ENCODE results near the gene TRIM67. TPM values are rescaled to one million over a fixed set of nuclear protein-coding genes. Genes with fewer than 3 reads are reported as not detected.

The TRIM67 gene
- total RNA-seq, 2 donors from 2014 or later = 0.19 TPM; not detected in 1

DNA sequence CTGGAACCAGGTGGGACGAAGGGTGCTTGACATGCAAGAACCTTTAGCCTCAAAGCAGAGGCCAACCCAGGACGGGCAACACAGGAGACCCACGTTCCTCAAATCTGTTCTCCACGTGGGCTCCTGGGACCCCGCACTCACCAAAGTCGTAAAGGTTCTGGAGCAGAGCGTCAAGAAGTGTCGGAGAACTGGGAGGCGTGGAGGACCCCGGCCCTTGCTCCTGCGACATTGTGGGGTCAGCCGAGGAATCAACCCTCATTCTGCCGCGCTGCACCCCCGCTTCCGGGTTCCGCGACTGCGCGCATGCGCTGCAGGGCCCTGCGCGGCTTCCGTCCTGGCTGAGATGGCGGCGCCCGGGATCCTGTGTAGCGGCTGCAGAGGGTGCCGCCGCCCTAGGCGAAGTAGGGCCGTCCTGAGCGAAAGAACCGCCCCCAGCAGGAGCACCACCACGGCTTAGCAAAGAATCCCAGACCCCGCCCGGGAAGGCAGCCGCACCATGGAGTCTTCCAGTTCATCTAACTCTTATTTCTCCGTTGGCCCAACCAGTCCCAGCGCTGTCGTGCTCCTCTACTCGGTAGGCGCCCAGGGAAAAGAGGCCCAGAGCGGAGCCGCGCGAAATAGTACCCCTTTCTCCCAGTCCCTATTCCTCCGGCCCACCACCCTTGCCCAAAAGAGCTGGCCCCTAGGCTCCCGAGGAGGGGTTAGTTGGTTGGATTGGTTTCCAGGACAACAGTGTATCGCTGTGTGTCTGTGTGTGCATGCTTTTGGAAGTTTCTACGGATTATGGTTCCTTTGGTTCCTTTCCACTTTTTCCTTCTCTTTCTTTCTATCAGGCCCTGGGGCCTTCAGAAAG is 79.3 kb downstream of the TRIM67 start, which contains the start of gene GNPAT:
Gene GNPAT, plus strand, starts transcription at position 330 of the 853 bp plus-strand sequence. Its CDS starts 167 bp downstream, at position 497.
- Histone ChIP-seq H3K27me3 (no peaks in the 10 kb centered on the region), H3K4me1 (peaks cover 0 to 39% of the 10 kb centered on the region in 2 donors), H3K27ac (peak within 1 kb of the TSS; percentile 77 to 89), H3K36me3 (peaks cover 26% of the 10 kb centered on the region), H3K9me3 (no peaks in the 10 kb centered on the region), H3K4me3 (peak within 1 kb of the TSS; percentile 66 to 77)
- peak; percentile 84 for DNase-seq (ENCODE audit: low spot score)
- TF ChIP-seq, protein P1, sequence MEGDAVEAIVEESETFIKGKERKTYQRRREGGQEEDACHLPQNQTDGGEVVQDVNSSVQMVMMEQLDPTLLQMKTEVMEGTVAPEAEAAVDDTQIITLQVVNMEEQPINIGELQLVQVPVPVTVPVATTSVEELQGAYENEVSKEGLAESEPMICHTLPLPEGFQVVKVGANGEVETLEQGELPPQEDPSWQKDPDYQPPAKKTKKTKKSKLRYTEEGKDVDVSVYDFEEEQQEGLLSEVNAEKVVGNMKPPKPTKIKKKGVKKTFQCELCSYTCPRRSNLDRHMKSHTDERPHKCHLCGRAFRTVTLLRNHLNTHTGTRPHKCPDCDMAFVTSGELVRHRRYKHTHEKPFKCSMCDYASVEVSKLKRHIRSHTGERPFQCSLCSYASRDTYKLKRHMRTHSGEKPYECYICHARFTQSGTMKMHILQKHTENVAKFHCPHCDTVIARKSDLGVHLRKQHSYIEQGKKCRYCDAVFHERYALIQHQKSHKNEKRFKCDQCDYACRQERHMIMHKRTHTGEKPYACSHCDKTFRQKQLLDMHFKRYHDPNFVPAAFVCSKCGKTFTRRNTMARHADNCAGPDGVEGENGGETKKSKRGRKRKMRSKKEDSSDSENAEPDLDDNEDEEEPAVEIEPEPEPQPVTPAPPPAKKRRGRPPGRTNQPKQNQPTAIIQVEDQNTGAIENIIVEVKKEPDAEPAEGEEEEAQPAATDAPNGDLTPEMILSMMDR (IDR thresholded peaks at IDR 0.05) = no peak

DNA sequence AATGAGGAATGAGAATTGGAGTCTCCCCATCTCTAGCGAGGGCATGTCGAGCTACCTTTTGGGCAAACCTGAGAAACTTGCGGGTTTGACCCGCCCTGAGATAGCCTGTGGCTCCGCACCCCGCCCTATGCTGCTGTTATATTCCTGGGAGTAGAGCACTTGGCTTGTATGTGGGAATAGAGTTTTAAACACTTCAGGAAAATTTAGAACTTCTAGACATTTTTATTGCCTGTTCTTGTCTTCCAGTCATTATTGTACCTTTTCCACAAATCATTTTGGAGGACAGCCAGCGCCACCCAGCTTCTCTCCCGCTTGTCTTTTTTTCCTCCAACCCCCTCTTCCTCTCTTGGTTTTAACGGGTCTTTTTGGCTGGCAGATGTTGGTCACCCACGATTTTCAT is 79.9 kb downstream of the TRIM67 start:
- no peak for DNase-seq (ENCODE audit: low spot score)
- H3K27ac ChIP-seq = peak overlapping the region; percentile 77 to 89
- TF ChIP-seq, protein P1 (IDR thresholded peaks at IDR 0.05) = no peak
- H3K27me3 ChIP-seq = no peaks in the 10 kb centered on the region
- H3K36me3 ChIP-seq = peaks cover 23% of the 10 kb centered on the region
- H3K9me3 ChIP-seq = no peaks in the 10 kb centered on the region
- peak overlapping the region; percentile 66 to 77 for H3K4me3 ChIP-seq
- H3K4me1 ChIP-seq = peaks cover 0 to 34% of the 10 kb centered on the region in 2 donors

DNA sequence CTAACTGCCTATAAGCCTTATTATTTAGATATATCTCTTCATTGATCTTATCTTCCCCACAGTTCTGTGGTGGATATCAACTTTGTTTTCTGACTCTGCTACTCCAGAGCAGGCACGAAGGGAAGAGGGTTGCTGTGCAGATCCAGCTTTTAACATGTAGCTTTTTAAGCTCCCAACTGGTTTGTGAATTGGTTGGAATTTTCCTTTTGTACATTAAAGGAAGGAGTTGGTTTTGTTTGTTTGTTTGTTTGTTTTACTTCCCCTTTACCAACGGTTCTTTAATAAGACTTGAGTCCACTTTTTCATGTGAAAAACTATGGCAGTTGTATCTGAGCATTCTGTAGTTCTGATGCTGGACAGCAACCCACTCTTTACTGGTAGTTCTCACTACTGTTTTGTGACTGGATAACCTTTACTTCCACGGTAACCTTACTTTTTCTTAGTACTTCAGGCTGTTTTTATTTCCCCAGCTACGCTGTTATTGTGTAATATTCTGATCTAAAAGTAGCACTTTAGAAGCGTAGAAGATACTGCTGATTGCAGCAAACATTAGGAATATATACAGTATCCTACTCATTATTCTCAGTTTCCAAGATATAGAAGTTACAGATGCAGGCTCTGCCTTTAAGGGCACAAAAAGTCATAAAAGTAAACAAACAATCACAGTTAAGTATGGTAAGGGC is 80.8 kb downstream of the TRIM67 start:
- H3K27ac ChIP-seq = no peak overlapping the region
- peaks cover 14% of the 10 kb centered on the region for H3K36me3 ChIP-seq
- peaks cover 0 to 31% of the 10 kb centered on the region in 2 donors for H3K4me1 ChIP-seq
- H3K27me3 ChIP-seq = no peaks in the 10 kb centered on the region
- no peak for DNase-seq (ENCODE audit: low spot score)
- H3K4me3 ChIP-seq = peak overlapping the region in 1 of 2 donors; percentile 66
- TF ChIP-seq, protein P1 (IDR thresholded peaks at IDR 0.05) = no peak
- H3K9me3 ChIP-seq = no peaks in the 10 kb centered on the region

DNA sequence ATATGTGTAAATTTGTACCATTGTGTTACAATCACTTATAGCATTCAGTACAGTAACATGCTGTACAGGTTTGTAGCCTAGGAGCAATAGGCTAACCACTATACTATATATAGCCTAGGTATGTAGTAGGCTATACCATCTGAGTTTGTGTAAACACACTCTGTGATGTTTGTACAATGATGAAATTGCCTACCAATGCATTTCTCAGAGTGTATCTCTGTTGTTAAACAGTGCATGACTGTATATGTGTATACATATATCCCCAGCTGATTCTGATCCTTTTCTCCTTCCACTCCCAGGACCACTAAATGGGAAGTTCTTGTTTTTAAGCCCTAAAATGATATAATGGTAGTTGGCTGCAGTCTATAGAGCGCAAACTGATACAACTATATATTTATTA is 86.9 kb downstream of the TRIM67 start:
- Histone ChIP-seq H3K9me3 (no peaks in the 10 kb centered on the region), H3K36me3 (peaks cover 26% of the 10 kb centered on the region), H3K27ac (no peak overlapping the region), H3K4me1 (no peaks in the 10 kb centered on the region), H3K4me3 (no peak overlapping the region), H3K27me3 (no peaks in the 10 kb centered on the region)
- no peak for DNase-seq (ENCODE audit: low spot score)
- TF ChIP-seq, protein P1 (IDR thresholded peaks at IDR 0.05) = no peak

DNA sequence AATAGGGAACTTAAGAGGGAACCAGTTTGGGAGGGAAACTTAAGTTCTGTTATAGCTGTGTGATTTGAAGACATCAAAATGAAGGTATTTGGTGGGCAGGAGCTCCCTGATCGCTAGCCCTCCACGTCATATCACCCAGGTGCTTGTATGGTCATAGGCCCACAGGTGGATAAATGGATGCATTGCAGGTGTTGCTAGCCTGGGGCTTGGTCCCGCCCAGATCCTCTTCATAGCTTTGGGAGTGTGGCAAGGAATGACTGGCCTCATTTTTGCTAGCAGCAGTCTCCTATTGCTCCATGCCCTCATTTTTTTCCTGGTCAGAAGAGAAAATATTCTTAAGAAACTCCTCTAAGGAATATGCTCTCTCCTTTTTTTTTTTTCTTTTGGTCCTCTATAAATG is 90.5 kb downstream of the TRIM67 start:
- H3K27me3 ChIP-seq = no peaks in the 10 kb centered on the region
- no peaks in the 10 kb centered on the region for H3K9me3 ChIP-seq
- no peak overlapping the region for H3K4me3 ChIP-seq
- no peak overlapping the region for H3K27ac ChIP-seq
- TF ChIP-seq, protein P1 (IDR thresholded peaks at IDR 0.05) = no peak
- no peaks in the 10 kb centered on the region for H3K4me1 ChIP-seq
- no peak for DNase-seq (ENCODE audit: low spot score)
- H3K36me3 ChIP-seq = peaks cover 42% of the 10 kb centered on the region

All from right atrium auricular region (tissue), 2 donors.